T-helper 2 cell treated with Interferon-gamma antibody and Interleukin-4, amounts not matched to agents 100 ng/mL and 5 ng/mL, for 36 hours (primary cell): ENCODE measurements around the gene NPTN. TPM values are rescaled to one million over a fixed set of nuclear protein-coding genes. Genes with fewer than 3 reads are reported as not detected.

Source experiments
- intact Hi-C: fragments of 100-400 bp; cut with micrococcal nuclease; formaldehyde crosslinking; loops from one replicate; pipeline ENCODE4 v1.15.1; 2023
- total RNA-seq: library from RNA; stranded (reverse); gene quantifications from 2 replicates; pipeline ENCODE4 v1.2.3, GENCODE V29; 2022

Gene NPTN
- 41.4 and 42.5 TPM in 2 replicates for total RNA-seq

GRCh38 chr15:73633111-73633990 lies at the start of gene NPTN:
Gene NPTN, minus strand, starts transcription at chr15:73633389. Its CDS starts 174 bp downstream, at chr15:73633215.
- intact Hi-C loops = loop anchor here (5.0 to 10.0 kb wide), 4 partner anchors 389 to 1409 kb away; partner anchors contain the start of genes ADPGK and NEO1

- intact Hi-C loops = no loop called here
Measured at GRCh38 chr15:73682600-73683090, 49.5 kb upstream of the NPTN start.

- intact Hi-C loops = no loop called here
Measured at GRCh38 chr15:73681856-73682599, 48.8 kb upstream of the NPTN start.

GRCh38 chr15:73681063-73681462 lies 47.9 kb upstream of the NPTN start:
- intact Hi-C loops = no loop called here

- intact Hi-C loops = no loop called here
Measured at GRCh38 chr15:73680549-73680948, 47.4 kb upstream of the NPTN start.

GRCh38 chr15:73679964-73680363 lies 46.8 kb upstream of the NPTN start:
- intact Hi-C loops = no loop called here

- intact Hi-C loops = no loop called here
Measured at GRCh38 chr15:73679180-73679579, 46.0 kb upstream of the NPTN start.

GRCh38 chr15:73678498-73678897 lies 45.3 kb upstream of the NPTN start:
- intact Hi-C loops = no loop called here

GRCh38 chr15:73677733-73678132 lies 44.5 kb upstream of the NPTN start:
- intact Hi-C loops = loop anchor here (1.0 kb wide), 1 partner anchor 23 kb away; no protein-coding TSS in a partner anchor

- intact Hi-C loops = loop anchor here (1.0 kb wide), 1 partner anchor 23 kb away; no protein-coding TSS in a partner anchor
Measured at GRCh38 chr15:73677146-73677607, 44.0 kb upstream of the NPTN start.

- intact Hi-C loops = no loop called here
Measured at GRCh38 chr15:73674587-73674986, 41.4 kb upstream of the NPTN start.

- intact Hi-C loops = no loop called here
Measured at GRCh38 chr15:73660455-73660854, 27.3 kb upstream of the NPTN start.

GRCh38 chr15:73658645-73659044 lies 25.5 kb upstream of the NPTN start:
- intact Hi-C loops = no loop called here

GRCh38 chr15:73655724-73656123 lies 22.5 kb upstream of the NPTN start:
- intact Hi-C loops = no loop called here

- intact Hi-C loops = no loop called here
Measured at GRCh38 chr15:73654659-73655058, 21.5 kb upstream of the NPTN start.

- intact Hi-C loops = no loop called here
Measured at GRCh38 chr15:73650416-73651126, 17.4 kb upstream of the NPTN start.

GRCh38 chr15:73648014-73648295 lies 14.8 kb upstream of the NPTN start:
- intact Hi-C loops = no loop called here

GRCh38 chr15:73647259-73648013 lies 14.2 kb upstream of the NPTN start:
- intact Hi-C loops = no loop called here

- intact Hi-C loops = loop anchor here (10.0 kb wide), 3 partner anchors 395 to 1415 kb away; partner anchors contain the start of gene NEO1
Measured at GRCh38 chr15:73639464-73639863, 6.3 kb upstream of the NPTN start.

- intact Hi-C loops = loop anchor here (2.0 to 10.0 kb wide), 4 partner anchors 331 to 1413 kb away; partner anchors contain the start of gene NEO1
Measured at GRCh38 chr15:73637527-73637926, 4.3 kb upstream of the NPTN start.
